K562 (cell line): Measurements from ENCODE around the gene AGAP3. TPM values are rescaled to one million over a fixed set of nuclear protein-coding genes. Genes with fewer than 3 reads are reported as not detected.

Experiments
- CBFB ChIP-seq: sonication (generic); formaldehyde crosslinking; IDR thresholded peaks from 2 replicates; pipeline ENCODE4 v1.4.0; 2020; ENCODE audit warnings: mild to moderate bottlenecking, missing genetic modification reagents
- IRF1 ChIP-seq: sonication (generic); formaldehyde crosslinking; IDR thresholded peaks from 2 replicates; pipeline ENCODE4 v1.8.0; 2022; ENCODE audit warnings: missing genetic modification reagents, mild to moderate bottlenecking, borderline replicate concordance
- MYNN ChIP-seq, 2 experiments: sonication (generic); formaldehyde crosslinking in 1 of 2; IDR thresholded peaks; 2 replicates each; pipeline versions ENCODE4 v1.5.0 to v1.6.1; 2016 to 2020; ENCODE audit warnings: antibody characterized with exemption in 1 of 2, missing genetic modification reagents in 1 of 2
- THAP12 ChIP-seq: fragments of 250-450 bp; sonication (Bioruptor Pico); IDR thresholded peaks from 2 replicates; pipeline ENCODE4 v1.9.0; 2021; ENCODE audit warnings: mild to moderate bottlenecking, inconsistent platforms
- ZBTB40 ChIP-seq, 2 experiments: fragments of 450-650 bp in 1 of 2; sonication (generic) in 1 of 2; formaldehyde crosslinking in 1 of 2; IDR thresholded peaks; 2 replicates each; pipeline versions ENCODE4 v1.7.1 to v1.9.0; 2016 to 2022; ENCODE audit warnings: inconsistent platforms in 1 of 2, mild to moderate bottlenecking in 1 of 2, missing genetic modification reagents in 1 of 2
- ZC3H11A ChIP-seq: IDR thresholded peaks from 2 replicates; pipeline ENCODE4 v1.6.1; 2012; ENCODE audit warnings: low read depth, low read length, improper control_type of control experiment
- polyA plus RNA-seq, 8 experiments: library from polyadenylated mRNA; depleted of rRNA in 4 of 8; stranded (reverse) in 5 of 8; unstranded in 3 of 8; fragments of >200 nt; fragmentation: Nextera tagmentation in 2 of 8; fragmentation: Illumina TruSeq in 1 of 8; extraction: Ambion mirVana in 2 of 8; extraction: Trizol in 1 of 8; gene quantifications; 2 replicates each; pipeline versions ENCODE4 v1.2.1 to v1.2.3, GENCODE V29; 2011 to 2014; ENCODE audit warnings: inconsistent platforms in 1 of 8, missing spikeins in 1 of 8
- total RNA-seq, 7 experiments: library from RNA; depleted of rRNA in 6 of 7; stranded (reverse); fragments of >200 nt in 6 of 7; fragmentation: Illumina TruSeq in 2 of 7; extraction: Trizol in 2 of 7; gene quantifications; 2 replicates each; pipeline versions ENCODE4 v1.2.1 to v1.2.3, GENCODE V29; 2011 to 2021; ENCODE audit warnings: low replicate concordance in 1 of 7
- TF ChIP-seq, protein P1 (sequence below): fragments of 250-450 bp; sonication (Bioruptor Pico); IDR thresholded peaks from 2 replicates; pipeline ENCODE4 v1.5.0; 2021; ENCODE audit warnings: mild to moderate bottlenecking, moderate library complexity

The AGAP3 gene
- total and polyA plus RNA-seq, 9 of the 15 experiments (the other 6 are each of a cell fraction or from before 2014, with no cell fraction given): 3.4 to 208 (median 62.2) TPM

- no peak for TF ChIP-seq IRF1
- peak; percentile 51 for TF ChIP-seq ZBTB40 (IDR thresholded peaks at IDR 0.05)
- no peak for TF ChIP-seq ZBTB40 (CRISPR knock-in tag; IDR thresholded peaks at IDR 0.05)
- peak; percentile 59; the same call in 1 of the 2 replicates for TF ChIP-seq MYNN (IDR thresholded peaks at IDR 0.05)
- TF ChIP-seq MYNN (CRISPR knock-in tag; IDR thresholded peaks at IDR 0.05): no peak
- TF ChIP-seq THAP12 (CRISPR knock-in tag): peak; percentile 91
- TF ChIP-seq ZC3H11A: no peak
- TF ChIP-seq, protein P1, sequence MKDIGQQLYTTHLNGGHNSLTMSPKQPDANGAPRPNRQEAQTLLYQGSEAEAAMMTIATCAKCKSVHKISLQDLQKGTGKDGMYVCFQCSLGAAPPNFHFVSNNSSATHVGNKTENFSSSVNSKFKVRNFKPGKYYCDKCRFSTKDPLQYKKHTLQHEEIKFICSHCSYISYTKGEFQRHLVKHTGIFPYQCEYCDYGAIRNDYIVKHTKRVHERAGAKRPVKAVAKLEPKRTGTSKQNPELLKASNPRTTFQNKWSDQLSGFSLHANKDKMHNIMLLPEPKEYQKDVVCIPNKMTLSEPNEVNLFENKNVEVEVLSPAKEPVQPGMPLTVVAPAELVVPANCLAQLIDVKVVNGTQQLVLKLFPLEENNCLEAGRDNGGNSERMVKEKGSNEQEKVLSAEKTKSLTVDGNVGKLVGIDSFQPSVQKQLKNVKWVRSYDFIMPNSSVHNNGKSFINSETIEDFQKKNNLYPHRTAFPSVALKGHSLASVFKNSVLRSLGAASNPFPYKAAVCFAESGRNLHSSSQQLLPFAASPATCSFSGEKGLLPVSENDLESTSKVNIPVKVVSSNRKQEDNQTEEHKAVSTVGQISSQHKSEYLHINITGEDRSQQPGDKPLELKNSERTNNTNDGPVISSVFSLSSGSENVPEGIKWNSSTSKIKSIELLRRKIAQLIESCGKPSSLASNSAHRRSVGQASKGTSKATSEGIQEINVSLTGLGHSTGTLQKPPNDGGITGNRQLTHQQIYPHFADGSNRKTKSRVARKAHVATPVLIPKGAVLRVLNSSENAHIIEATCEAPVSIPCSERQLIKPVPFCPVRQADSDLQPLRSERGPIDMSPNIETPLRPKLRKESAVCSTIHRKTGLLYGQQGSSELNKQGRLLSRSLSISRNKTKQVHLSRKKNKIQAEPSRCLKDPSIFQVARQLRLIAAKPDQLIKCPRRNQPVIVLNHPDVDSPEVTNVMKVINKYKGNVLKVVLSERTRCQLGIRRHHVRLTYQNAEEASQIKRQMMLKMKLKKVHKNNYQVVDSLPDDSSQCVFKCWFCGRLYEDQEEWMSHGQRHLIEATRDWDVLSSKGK (CRISPR knock-in tag): no peak
- 0 out of 2 replicates have a peak, but pooled peaks have one; percentile 10 for TF ChIP-seq CBFB (CRISPR knock-in tag)
These were observed at the start of gene AGAP3 (continued) for GRCh38 chr7:151085691-151086620.
